Stimulated activated CD4-positive, alpha-beta T cell treated with anti-CD3 and anti-CD28 coated beads, Interleukin-1b, Interleukin-23, amount 100 ng/mL, for 24 hours (primary cell): ENCODE measurements around the gene EP400.

Experiments
- DNase-seq, 4 experiments: peaks; one replicate each; pipeline ENCODE4 v3.0.0-alpha.2; 2020; ENCODE audit warnings: low read depth in 4 of 4, low spot score in 1 of 4

Gene EP400

DNA sequence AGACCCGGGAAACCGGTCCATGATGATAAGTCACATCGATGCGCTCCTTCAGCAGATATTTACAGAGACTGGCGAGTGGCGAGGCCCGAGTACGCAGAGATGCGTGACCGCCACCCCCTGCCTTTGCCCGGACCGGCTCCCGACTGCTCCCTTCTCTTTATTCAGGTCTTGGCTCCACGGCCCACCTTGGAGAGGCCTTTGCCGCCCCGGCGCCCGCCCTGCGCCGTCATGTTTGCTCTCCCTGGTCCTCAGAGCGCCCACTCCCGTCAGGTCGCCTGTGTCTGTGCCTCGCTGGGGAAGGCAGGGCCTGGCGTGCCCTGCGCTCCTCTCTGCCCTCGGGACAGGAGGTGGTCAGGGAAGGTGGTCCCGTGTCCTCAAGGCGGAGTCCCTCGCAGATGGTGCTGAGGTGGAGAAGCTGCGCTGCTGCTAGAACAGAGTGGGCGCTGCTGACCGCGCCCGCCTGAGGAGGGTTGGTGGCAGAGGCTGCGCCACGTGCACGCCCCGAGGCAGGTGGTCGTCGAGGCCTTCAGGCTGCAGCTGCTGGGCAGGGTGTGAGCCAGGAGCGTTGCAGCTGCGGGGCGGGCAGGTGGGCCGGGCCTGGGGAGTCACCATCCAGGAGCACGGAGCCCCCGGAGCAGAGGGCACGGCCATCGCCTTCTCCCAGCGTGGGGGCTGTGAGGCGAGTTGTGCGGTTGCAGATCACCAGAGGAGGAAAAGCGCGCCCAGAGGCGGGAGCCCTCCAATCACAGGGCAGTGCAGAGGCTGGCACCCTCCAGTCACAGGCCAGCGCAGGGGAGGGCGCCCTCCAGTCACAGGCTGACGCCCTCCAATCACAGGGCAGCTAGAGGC lies 167.2 kb downstream of the EP400 start:
- DNase-seq = no peak

GRCh38 chr12:132117558-132117875 lies 167.8 kb downstream of the EP400 start:
- DNase-seq = no peak

DNA sequence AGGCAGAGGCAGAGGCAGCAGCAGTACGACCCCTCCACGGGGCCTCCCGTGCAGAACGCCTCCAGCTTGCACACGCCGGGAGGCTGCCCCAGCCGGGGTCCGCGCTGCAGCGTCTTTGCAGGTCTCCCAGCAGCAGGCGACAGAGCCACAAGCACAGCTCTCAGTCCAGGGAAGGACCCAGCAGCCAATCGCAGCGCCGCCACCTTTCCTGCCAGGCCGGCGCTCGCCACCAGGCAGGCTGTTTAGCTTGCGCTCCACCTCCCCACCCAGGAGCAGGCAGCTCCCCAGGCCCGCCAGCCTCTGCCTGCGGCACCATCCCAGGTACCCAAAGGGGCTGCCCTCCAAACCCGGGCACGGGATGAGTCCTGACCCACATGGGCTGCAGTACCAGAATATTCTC lies 169.1 kb downstream of the EP400 start:
- DNase-seq = no peak

- no peak for DNase-seq
These were observed 171.5 kb downstream of the EP400 start for GRCh38 chr12:132121283-132121682.

GRCh38 chr12:132123970-132124765 lies 174.4 kb downstream of the EP400 start:
- DNase-seq = no peak

DNA sequence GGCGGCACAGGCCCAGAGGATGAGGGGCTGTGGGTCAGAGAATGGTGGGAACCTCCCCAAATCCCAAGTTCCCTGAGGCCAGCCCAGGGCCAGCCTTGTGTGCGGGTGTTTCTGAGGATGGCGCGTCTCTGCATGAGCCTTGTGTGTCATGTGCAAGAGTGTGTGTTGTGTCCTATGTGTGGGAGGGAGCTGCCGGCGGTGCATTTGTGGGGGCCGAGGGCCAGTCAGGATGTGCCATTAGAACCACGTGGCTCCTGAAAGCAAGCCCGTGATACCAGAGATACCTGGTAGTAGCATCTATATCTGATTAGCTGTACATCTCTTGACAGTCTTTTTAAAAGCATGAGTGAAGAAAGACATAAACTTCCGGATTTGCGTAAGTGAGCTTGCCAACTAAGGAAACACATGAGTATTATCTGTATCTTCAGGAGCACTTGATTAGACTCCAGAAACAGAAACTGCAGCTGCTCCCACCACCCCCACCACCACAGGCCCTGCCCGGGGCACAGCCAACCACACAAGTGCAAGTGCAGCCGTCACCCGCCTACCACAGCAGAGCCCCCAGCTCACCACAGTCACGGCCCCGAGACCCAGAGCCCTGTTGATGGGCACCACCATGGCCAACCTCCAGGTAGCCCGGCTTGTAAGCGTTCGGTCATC lies 175.2 kb downstream of the EP400 start:
- no peak for DNase-seq

GRCh38 chr12:132125736-132126135 lies 176.0 kb downstream of the EP400 start:
- no peak for DNase-seq

GRCh38 chr12:132127041-132127440 lies 177.3 kb downstream of the EP400 start:
- DNase-seq = no peak

DNA sequence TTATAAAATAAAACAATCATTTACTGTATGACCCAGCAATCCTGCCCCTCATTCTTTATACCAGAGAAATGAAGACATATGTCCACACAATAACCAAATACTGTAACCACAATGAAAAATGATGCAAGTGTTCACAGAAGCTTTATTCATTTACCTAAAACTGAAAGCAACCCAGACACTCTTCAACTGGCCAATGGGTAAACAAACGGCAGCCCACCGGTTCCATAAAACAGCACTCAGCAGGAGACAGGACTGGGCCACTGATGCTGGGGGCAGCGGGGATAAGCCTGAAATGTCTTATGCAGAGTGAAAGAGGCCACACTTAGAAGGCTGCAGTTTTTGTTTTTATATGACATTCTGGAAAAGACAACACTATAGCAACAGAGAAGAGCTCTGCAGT lies 179.3 kb downstream of the EP400 start:
- DNase-seq = no peak

DNA sequence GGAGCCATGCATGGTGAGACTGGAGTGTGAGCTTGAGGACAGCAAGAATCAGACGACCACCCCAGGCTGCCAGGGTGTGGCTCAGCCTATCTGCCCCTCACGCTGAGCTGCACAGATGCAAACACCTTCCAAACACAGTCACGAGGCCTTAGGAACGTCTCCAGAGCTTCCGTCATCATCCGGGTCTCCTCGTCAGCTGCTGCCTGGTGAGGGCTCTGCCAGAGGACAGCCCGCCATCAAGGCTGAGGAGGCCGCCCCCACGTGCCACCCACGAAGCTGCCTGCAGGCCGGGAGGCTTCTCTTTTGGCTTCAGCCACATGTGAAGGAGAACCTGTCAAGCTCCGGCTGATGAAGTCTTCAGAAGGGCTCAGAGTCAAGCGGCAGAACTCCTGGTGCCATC lies 180.9 kb downstream of the EP400 start:
- no peak for DNase-seq
